Type B pancreatic cell (in vitro differentiated cells): ENCODE results near the gene AHCYL2. TPM values are rescaled to one million over a fixed set of nuclear protein-coding genes. Genes with fewer than 3 reads are reported as not detected.
"Not testable (repeated sequence)": the region's sequence is repeated elsewhere in the genome, so short reads cannot be mapped to it uniquely, and the experiment has no call there.

Experiments
- DNase-seq: peaks from one replicate; pipeline ENCODE4 v3.0.0; 2021; ENCODE audit warnings: mixed read lengths; ENCODE audit not compliant: unreplicated experiment; ENCODE audit errors: extremely low spot score
- H3K27ac Mint-ChIP-seq: 2 replicates; pipeline ENCODE4 v1.8.0; 2021; ENCODE audit warnings: mild to moderate bottlenecking, mixed read lengths
- H3K27me3 Mint-ChIP-seq: 2 replicates; pipeline ENCODE4 v1.8.0; 2021; ENCODE audit warnings: mixed read lengths
- H3K36me3 Mint-ChIP-seq: 2 replicates; pipeline ENCODE4 v1.8.0; 2021; ENCODE audit warnings: mixed read lengths
- H3K4me1 Mint-ChIP-seq: one replicate; pipeline ENCODE4 v1.8.0; 2021; ENCODE audit warnings: mixed read lengths; ENCODE audit not compliant: unreplicated experiment
- H3K4me3 Mint-ChIP-seq: 2 replicates; pipeline ENCODE4 v1.8.0; 2021; ENCODE audit warnings: mild to moderate bottlenecking, mixed read lengths
- H3K9me3 Mint-ChIP-seq: 2 replicates; pipeline ENCODE4 v1.8.0; 2021; ENCODE audit warnings: mixed read lengths
- total RNA-seq: library from RNA; stranded (reverse); gene quantifications from 2 replicates; pipeline ENCODE4 v1.2.1, GENCODE V29; 2021; ENCODE audit warnings: low replicate concordance
- TF ChIP-seq, protein P1 (sequence below): fragments of 200-600 bp; sonication (generic); conservative IDR thresholded peaks from 2 replicates; pipeline ENCODE4 v1.5.0; 2021; ENCODE audit warnings: antibody characterized with exemption, mild to moderate bottlenecking

Gene AHCYL2
- total RNA-seq, 1 donor from 2014 or later, result 27.8 TPM

GRCh38 chr7:129348023-129348740 lies 123.4 kb downstream of the AHCYL2 start:
- H3K27ac Mint-ChIP-seq, result no peak overlapping the region
- no peaks in the 10 kb centered on the region for H3K9me3 Mint-ChIP-seq
- no peaks in the 10 kb centered on the region for H3K36me3 Mint-ChIP-seq
- H3K4me1 Mint-ChIP-seq, result no peaks in the 10 kb centered on the region
- no peaks in the 10 kb centered on the region for H3K27me3 Mint-ChIP-seq
- DNase-seq, result no peak
- H3K4me3 Mint-ChIP-seq, result no peak overlapping the region
- TF ChIP-seq, protein P1, sequence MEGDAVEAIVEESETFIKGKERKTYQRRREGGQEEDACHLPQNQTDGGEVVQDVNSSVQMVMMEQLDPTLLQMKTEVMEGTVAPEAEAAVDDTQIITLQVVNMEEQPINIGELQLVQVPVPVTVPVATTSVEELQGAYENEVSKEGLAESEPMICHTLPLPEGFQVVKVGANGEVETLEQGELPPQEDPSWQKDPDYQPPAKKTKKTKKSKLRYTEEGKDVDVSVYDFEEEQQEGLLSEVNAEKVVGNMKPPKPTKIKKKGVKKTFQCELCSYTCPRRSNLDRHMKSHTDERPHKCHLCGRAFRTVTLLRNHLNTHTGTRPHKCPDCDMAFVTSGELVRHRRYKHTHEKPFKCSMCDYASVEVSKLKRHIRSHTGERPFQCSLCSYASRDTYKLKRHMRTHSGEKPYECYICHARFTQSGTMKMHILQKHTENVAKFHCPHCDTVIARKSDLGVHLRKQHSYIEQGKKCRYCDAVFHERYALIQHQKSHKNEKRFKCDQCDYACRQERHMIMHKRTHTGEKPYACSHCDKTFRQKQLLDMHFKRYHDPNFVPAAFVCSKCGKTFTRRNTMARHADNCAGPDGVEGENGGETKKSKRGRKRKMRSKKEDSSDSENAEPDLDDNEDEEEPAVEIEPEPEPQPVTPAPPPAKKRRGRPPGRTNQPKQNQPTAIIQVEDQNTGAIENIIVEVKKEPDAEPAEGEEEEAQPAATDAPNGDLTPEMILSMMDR, result no peak

- Mint-ChIP-seq H3K27ac (no peak overlapping the region), H3K4me1 (no peaks in the 10 kb centered on the region), H3K9me3 (no peaks in the 10 kb centered on the region), H3K4me3 (no peak overlapping the region), H3K27me3 (no peaks in the 10 kb centered on the region), H3K36me3 (no peaks in the 10 kb centered on the region)
- TF ChIP-seq, protein P1, result no peak
- DNase-seq, result no peak
These were observed 126.5 kb downstream of the AHCYL2 start for GRCh38 chr7:129351320-129351719.

- not testable (repeated sequence) for DNase-seq, H3K4me3 Mint-ChIP-seq, H3K27ac Mint-ChIP-seq, H3K4me1 Mint-ChIP-seq, H3K36me3 Mint-ChIP-seq, H3K27me3 Mint-ChIP-seq, H3K9me3 Mint-ChIP-seq
These were observed 128.3 kb downstream of the AHCYL2 start for GRCh38 chr7:129353104-129353503.

- TF ChIP-seq, protein P1, result no peak
- no peak for DNase-seq
- no peak overlapping the region for H3K27ac Mint-ChIP-seq
- H3K9me3 Mint-ChIP-seq, result no peaks in the 10 kb centered on the region
- H3K27me3 Mint-ChIP-seq, result no peaks in the 10 kb centered on the region
- H3K36me3 Mint-ChIP-seq, result peaks cover 4% of the 10 kb centered on the region
- H3K4me3 Mint-ChIP-seq, result no peak overlapping the region
- H3K4me1 Mint-ChIP-seq, result no peaks in the 10 kb centered on the region
These were observed 129.8 kb downstream of the AHCYL2 start for GRCh38 chr7:129354428-129355157.

GRCh38 chr7:129356176-129356575 lies 131.3 kb downstream of the AHCYL2 start:
- Mint-ChIP-seq H3K36me3 (peaks cover 4% of the 10 kb centered on the region), H3K27me3 (no peaks in the 10 kb centered on the region), H3K4me3 (no peak overlapping the region), H3K4me1 (no peaks in the 10 kb centered on the region), H3K9me3 (no peaks in the 10 kb centered on the region), H3K27ac (no peak overlapping the region)
- no peak for DNase-seq
- TF ChIP-seq, protein P1, result no peak

DNA sequence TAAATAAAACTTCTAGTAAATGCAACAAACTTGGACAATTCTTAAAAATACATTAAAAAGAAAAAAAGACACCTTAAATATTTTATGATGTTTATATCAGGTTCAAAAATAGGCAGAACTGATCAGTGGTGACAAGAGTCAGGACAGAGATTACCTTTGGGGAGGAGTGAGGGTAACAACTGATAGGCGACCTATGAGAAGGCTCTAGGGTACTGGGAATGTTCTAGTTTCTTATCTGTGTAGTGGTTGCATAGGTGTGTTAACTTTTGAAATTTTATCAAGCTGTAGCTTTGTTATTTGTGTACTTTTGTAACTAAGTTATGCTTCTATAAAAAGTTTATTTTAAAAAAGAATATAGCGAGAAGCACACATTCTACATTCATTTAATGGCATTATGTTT lies 134.3 kb downstream of the AHCYL2 start:
- Mint-ChIP-seq H3K27me3 (no peaks in the 10 kb centered on the region), H3K36me3 (peaks cover 4% of the 10 kb centered on the region), H3K4me3 (no peak overlapping the region), H3K4me1 (no peaks in the 10 kb centered on the region), H3K27ac (no peak overlapping the region), H3K9me3 (no peaks in the 10 kb centered on the region)
- DNase-seq, result no peak
- TF ChIP-seq, protein P1, result no peak
